Neural crest cell (in vitro differentiated cells): ENCODE measurements around the gene PARVA. TPM values are rescaled to one million over a fixed set of nuclear protein-coding genes. Genes with fewer than 3 reads are reported as not detected.
A peak's percentile ranks its signal among the peaks of the same experiment; 100 is the strongest.

Experiments
- DNase-seq: peaks from one replicate; pipeline ENCODE4 v3.0.0; 2021; ENCODE audit warnings: low read depth, mixed read lengths, low spot score
- H3K27ac Mint-ChIP-seq: one replicate; pipeline ENCODE4 v1.8.0; 2021; ENCODE audit warnings: mild to moderate bottlenecking, mixed read lengths; ENCODE audit not compliant: unreplicated experiment
- H3K27me3 Mint-ChIP-seq: 2 replicates; pipeline ENCODE4 v1.8.0; 2021; ENCODE audit warnings: low read depth, mild to moderate bottlenecking, mixed read lengths
- H3K36me3 Mint-ChIP-seq: 2 replicates; pipeline ENCODE4 v1.8.0; 2021; ENCODE audit warnings: low read depth, mild to moderate bottlenecking, mixed read lengths
- H3K4me1 Mint-ChIP-seq: 2 replicates; pipeline ENCODE4 v1.8.0; 2021; ENCODE audit warnings: mixed read lengths
- H3K4me3 Mint-ChIP-seq: one replicate; pipeline ENCODE4 v1.8.0; 2021; ENCODE audit warnings: mild to moderate bottlenecking, mixed read lengths
- H3K9me3 Mint-ChIP-seq: 2 replicates; pipeline ENCODE4 v1.8.0; 2021; ENCODE audit warnings: mixed read lengths
- total RNA-seq: library from RNA; stranded (reverse); gene quantifications from 2 replicates; pipeline ENCODE4 v1.2.1, GENCODE V29; 2021
- TF ChIP-seq, protein P1 (sequence below): fragments of 200-600 bp; sonication (generic); conservative IDR thresholded peaks from 2 replicates; pipeline ENCODE4 v1.5.0; 2021; ENCODE audit warnings: antibody characterized with exemption, mild to moderate bottlenecking

PARVA gene
- total RNA-seq, 1 donor from 2014 or later = 36.2 TPM

DNA sequence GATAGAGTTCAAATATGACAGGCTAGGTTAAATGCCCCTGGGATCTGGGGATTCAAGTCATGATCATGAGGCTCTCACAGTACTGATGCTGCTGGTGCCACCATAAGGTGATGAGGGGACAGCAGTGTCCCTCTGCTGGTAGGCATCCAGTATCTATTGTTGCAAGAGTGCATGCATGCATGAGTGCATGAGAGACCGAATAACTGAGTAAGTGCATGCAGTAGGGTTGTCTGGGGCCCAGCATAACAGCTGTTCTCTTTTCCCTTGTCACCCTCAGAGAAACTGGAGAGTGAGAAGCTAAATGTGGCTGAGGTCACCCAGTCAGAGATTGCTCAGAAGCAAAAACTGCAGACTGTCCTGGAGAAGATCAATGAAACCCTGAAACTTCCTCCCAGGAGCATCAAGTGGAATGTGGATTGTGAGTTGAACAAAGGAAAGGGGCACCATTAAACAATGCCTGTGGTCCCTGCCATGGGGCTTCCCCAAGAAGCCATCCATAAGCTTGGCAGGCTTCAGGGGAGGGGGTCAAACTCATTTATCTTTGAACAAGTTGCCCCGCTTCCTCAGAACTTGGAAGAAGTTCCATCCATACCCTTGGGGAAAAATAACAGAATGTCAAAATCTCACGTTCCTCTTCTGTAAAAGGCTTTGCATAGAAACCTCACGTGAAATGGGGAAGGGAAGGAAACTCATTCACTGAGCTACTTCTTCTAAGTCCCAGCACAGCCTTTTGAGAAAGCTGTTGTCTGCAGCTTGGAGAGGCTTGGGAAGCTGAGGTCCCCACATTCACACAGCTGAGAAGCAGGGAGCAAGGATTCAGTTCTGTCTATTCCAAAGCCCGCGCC, 119.0 kb downstream of the PARVA start:
- Mint-ChIP-seq H3K4me1 (peaks cover 7% of the 10 kb centered on the region), H3K36me3 (peaks cover 6% of the 10 kb centered on the region), H3K27ac (no peak overlapping the region), H3K9me3 (no peaks in the 10 kb centered on the region), H3K4me3 (no peak overlapping the region), H3K27me3 (no peaks in the 10 kb centered on the region)
- TF ChIP-seq, protein P1, sequence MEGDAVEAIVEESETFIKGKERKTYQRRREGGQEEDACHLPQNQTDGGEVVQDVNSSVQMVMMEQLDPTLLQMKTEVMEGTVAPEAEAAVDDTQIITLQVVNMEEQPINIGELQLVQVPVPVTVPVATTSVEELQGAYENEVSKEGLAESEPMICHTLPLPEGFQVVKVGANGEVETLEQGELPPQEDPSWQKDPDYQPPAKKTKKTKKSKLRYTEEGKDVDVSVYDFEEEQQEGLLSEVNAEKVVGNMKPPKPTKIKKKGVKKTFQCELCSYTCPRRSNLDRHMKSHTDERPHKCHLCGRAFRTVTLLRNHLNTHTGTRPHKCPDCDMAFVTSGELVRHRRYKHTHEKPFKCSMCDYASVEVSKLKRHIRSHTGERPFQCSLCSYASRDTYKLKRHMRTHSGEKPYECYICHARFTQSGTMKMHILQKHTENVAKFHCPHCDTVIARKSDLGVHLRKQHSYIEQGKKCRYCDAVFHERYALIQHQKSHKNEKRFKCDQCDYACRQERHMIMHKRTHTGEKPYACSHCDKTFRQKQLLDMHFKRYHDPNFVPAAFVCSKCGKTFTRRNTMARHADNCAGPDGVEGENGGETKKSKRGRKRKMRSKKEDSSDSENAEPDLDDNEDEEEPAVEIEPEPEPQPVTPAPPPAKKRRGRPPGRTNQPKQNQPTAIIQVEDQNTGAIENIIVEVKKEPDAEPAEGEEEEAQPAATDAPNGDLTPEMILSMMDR = peak; percentile 36
- DNase-seq = no peak

DNA sequence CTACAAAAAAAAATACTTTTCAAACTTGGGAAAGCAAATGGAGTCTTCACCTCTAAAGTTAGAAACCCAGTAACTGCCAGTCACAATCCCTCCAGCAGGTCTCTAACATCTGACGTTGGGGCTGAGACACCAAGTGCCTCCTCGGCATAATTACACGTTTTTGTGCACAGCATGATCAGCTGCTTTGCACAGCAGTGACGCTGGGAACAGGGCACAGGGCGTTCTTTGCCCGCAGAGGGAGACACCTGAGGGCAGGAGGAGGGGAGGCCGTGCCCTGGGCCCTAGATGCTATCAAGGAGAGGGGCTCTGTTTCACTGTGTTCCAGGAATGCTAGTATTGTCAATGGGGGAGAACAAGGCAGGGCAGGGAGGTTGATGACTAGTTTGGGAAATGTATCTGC, 120.1 kb downstream of the PARVA start:
- Mint-ChIP-seq H3K27ac (no peak overlapping the region), H3K36me3 (peaks cover 6% of the 10 kb centered on the region), H3K27me3 (no peaks in the 10 kb centered on the region), H3K9me3 (no peaks in the 10 kb centered on the region), H3K4me1 (peaks cover 16% of the 10 kb centered on the region), H3K4me3 (no peak overlapping the region)
- DNase-seq = no peak
- TF ChIP-seq, protein P1 = no peak

DNA sequence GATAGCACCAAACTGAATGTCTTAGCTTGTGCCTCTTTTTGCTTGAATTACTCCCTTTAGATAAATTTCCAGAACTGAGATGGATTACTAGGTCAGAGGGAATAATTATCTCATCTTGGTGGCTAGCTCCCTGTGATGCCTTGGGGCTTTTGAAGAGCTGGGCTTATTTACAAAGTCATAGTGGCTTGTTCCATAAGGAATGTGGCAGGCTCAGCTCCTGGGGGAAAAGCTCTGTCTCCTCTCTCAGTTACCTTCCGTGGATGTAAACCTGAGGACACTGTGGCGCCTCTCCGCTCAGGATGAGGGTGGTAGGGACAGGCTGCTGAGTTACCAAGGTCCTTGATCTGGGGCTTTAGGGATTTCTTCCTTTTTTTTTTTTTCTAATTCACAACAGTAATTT, 121.7 kb downstream of the PARVA start:
- Mint-ChIP-seq H3K4me3 (no peak overlapping the region), H3K27me3 (no peaks in the 10 kb centered on the region)
- TF ChIP-seq, protein P1 = no peak

DNA sequence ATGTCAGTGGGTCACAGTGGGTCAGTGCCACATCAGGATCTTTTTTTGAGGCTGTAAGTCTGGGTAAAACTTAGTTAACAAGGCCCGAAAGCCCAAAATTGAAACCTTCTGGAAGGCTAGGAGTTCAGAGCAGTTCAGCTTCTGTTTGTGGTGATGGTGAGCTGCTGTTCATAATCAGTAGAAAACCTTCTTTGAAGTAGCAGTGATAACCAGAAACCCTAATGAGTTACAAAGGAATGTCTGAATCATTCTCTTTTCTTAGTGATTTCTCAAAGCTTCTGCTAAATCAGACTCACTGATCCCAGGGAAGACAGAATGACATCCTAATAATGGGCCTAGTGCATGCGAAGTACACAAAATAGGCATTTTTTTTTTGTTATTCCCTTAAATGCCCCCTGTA, 124.7 kb downstream of the PARVA start:
- Mint-ChIP-seq H3K4me3 (no peak overlapping the region), H3K36me3 (peaks cover 4% of the 10 kb centered on the region), H3K9me3 (no peaks in the 10 kb centered on the region), H3K27me3 (no peaks in the 10 kb centered on the region), H3K27ac (peak overlapping the region; percentile 20), H3K4me1 (peaks cover 17% of the 10 kb centered on the region)
- DNase-seq = no peak
- TF ChIP-seq, protein P1 = no peak

More for the DNA sequence above, 121.7 kb downstream of the PARVA start:
- peaks cover 9% of the 10 kb centered on the region for H3K36me3 Mint-ChIP-seq
- no peak overlapping the region for H3K27ac Mint-ChIP-seq
- H3K9me3 Mint-ChIP-seq = no peaks in the 10 kb centered on the region
- peaks cover 24% of the 10 kb centered on the region for H3K4me1 Mint-ChIP-seq
- no peak for DNase-seq

DNA sequence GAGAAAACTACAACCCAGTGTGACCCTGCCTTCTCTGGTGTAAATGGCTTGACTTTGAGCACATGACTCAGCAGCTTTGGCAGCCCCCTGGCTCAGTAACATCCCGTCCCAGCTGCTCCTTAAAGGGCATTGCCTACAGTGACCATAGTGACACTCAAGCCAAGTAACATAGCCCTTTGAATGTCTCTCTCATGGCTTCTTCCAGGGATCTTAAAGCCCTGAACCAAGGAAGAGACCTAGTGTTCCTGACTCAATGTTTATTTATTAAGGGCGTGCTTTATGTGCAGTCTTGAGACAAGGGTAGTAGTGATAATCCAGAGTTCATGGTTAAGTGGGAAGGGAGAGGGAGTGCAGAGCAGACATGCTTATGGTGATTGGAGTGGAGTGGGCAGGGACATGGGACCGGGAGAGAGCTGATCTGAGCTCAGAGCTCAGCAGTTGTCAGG, 125.7 kb downstream of the PARVA start:
- Mint-ChIP-seq H3K36me3 (peaks cover 6% of the 10 kb centered on the region), H3K4me1 (peaks cover 17% of the 10 kb centered on the region), H3K4me3 (no peak overlapping the region), H3K27me3 (no peaks in the 10 kb centered on the region), H3K9me3 (no peaks in the 10 kb centered on the region), H3K27ac (peak overlapping the region; percentile 4)
- no peak for DNase-seq
- TF ChIP-seq, protein P1 = no peak
